GM19397 (cell line): ENCODE measurements around the gene PRSS8.
"Not testable (repeated sequence)": the region's sequence is repeated elsewhere in the genome, so short reads cannot be mapped to it uniquely, and the experiment has no call there.

Source experiments
- ATAC-seq: cut with Tn5 transposase; IDR thresholded peaks from one replicate; pipeline ENCODE4 v1.9.1; 2021; ENCODE audit warnings: mild to moderate bottlenecking, moderate library complexity; ENCODE audit not compliant: unreplicated experiment

Gene PRSS8

GRCh38 chr16:31145398-31145990, 10.0 kb upstream of the PRSS8 start:
- ATAC-seq, result no peak

GRCh38 chr16:31144418-31144817, 8.9 kb upstream of the PRSS8 start:
- ATAC-seq, result not testable (repeated sequence)

- no peak for ATAC-seq
Observed at GRCh38 chr16:31143694-31144148, 8.2 kb upstream of the PRSS8 start.

GRCh38 chr16:31143011-31143693, 7.6 kb upstream of the PRSS8 start:
- no peak for ATAC-seq

- peak; percentile 88 for ATAC-seq
Observed at GRCh38 chr16:31142109-31143010, 6.8 kb upstream of the PRSS8 start.

GRCh38 chr16:31141489-31142108, 6.1 kb upstream of the PRSS8 start:
- no peak for ATAC-seq

- not testable (repeated sequence) for ATAC-seq
Observed at GRCh38 chr16:31141071-31141469, 5.5 kb upstream of the PRSS8 start.

GRCh38 chr16:31138621-31139578, 3.4 kb upstream of the PRSS8 start:
- no peak for ATAC-seq

- not testable (repeated sequence) for ATAC-seq
Observed at GRCh38 chr16:31136822-31137499, 1.4 kb upstream of the PRSS8 start.

- no peak for ATAC-seq
Observed at GRCh38 chr16:31136287-31136662, 748 bp upstream of the PRSS8 start.

- ATAC-seq, result no peak
Observed at GRCh38 chr16:31134625-31135534, 647 bp downstream of the PRSS8 start.

- no peak for ATAC-seq
Observed at GRCh38 chr16:31134091-31134571, 1.4 kb downstream of the PRSS8 start.

GRCh38 chr16:31133046-31133501, 2.5 kb downstream of the PRSS8 start:
- ATAC-seq, result no peak

GRCh38 chr16:31132303-31132979, 3.1 kb downstream of the PRSS8 start:
- no peak for ATAC-seq

- ATAC-seq, result no peak
Observed at GRCh38 chr16:31131841-31132271, 3.7 kb downstream of the PRSS8 start.

GRCh38 chr16:31131416-31131815, 4.1 kb downstream of the PRSS8 start:
- no peak for ATAC-seq

- ATAC-seq, result no peak
Observed at GRCh38 chr16:31130899-31131298, 4.6 kb downstream of the PRSS8 start.
